GM21447 (cell line): Measurements from ENCODE around the gene SLC6A9.

Experiments
- ATAC-seq: cut with Tn5 transposase; IDR thresholded peaks from one replicate; pipeline ENCODE4 v1.9.1; 2021; ENCODE audit not compliant: unreplicated experiment

The SLC6A9 gene

GRCh38 chr1:43973981-43974442 is 57.2 kb downstream of the SLC6A9 start:
- no peak for ATAC-seq

GRCh38 chr1:43971336-43971980 is 59.8 kb downstream of the SLC6A9 start:
- no peak for ATAC-seq

- no peak for ATAC-seq
Observed at GRCh38 chr1:43970911-43971310, 60.4 kb downstream of the SLC6A9 start.

- ATAC-seq, result no peak
Observed at GRCh38 chr1:43970502-43970901, 60.8 kb downstream of the SLC6A9 start.

- ATAC-seq, result peak; percentile 81
Observed at GRCh38 chr1:43969746-43970466, 61.4 kb downstream of the SLC6A9 start, which contains the start of gene DPH2. DPH2 (plus strand) TSS chr1:43970010; CDS start chr1:43970176, 166 bp downstream.

GRCh38 chr1:43969416-43969745 is 61.9 kb downstream of the SLC6A9 start:
- no peak for ATAC-seq

GRCh38 chr1:43968348-43968948 is 62.8 kb downstream of the SLC6A9 start:
- no peak for ATAC-seq

GRCh38 chr1:43965316-43965715 is 65.9 kb downstream of the SLC6A9 start:
- no peak for ATAC-seq

GRCh38 chr1:43963890-43964289 is 67.4 kb downstream of the SLC6A9 start:
- no peak for ATAC-seq

GRCh38 chr1:43963006-43963405 is 68.3 kb downstream of the SLC6A9 start:
- ATAC-seq, result no peak

GRCh38 chr1:43962324-43962723 is 68.9 kb downstream of the SLC6A9 start:
- no peak for ATAC-seq

- no peak for ATAC-seq
Observed at GRCh38 chr1:43961692-43962091, 69.6 kb downstream of the SLC6A9 start.

GRCh38 chr1:43960798-43961197 is 70.5 kb downstream of the SLC6A9 start:
- no peak for ATAC-seq

- no peak for ATAC-seq
Observed at GRCh38 chr1:43958351-43959255, 72.7 kb downstream of the SLC6A9 start.

- no peak for ATAC-seq
Observed at GRCh38 chr1:43957407-43958040, 73.7 kb downstream of the SLC6A9 start.

- no peak for ATAC-seq
Observed at GRCh38 chr1:43956234-43956633, 75.0 kb downstream of the SLC6A9 start.

GRCh38 chr1:43954036-43954435 is 77.2 kb downstream of the SLC6A9 start:
- ATAC-seq, result no peak

GRCh38 chr1:43953361-43953760 is 77.9 kb downstream of the SLC6A9 start:
- ATAC-seq, result no peak

GRCh38 chr1:43952731-43953346 is 78.4 kb downstream of the SLC6A9 start:
- ATAC-seq, result no peak
